ENCODE data around the gene ACER2. TPM values are rescaled to one million over a fixed set of nuclear protein-coding genes. Genes with fewer than 3 reads are reported as not detected.

Gene ACER2
- total and polyA plus RNA-seq, 2 of the 4 experiments (the other 2 are of a cell fraction), result 0.84 to 1.6 TPM

DNA sequence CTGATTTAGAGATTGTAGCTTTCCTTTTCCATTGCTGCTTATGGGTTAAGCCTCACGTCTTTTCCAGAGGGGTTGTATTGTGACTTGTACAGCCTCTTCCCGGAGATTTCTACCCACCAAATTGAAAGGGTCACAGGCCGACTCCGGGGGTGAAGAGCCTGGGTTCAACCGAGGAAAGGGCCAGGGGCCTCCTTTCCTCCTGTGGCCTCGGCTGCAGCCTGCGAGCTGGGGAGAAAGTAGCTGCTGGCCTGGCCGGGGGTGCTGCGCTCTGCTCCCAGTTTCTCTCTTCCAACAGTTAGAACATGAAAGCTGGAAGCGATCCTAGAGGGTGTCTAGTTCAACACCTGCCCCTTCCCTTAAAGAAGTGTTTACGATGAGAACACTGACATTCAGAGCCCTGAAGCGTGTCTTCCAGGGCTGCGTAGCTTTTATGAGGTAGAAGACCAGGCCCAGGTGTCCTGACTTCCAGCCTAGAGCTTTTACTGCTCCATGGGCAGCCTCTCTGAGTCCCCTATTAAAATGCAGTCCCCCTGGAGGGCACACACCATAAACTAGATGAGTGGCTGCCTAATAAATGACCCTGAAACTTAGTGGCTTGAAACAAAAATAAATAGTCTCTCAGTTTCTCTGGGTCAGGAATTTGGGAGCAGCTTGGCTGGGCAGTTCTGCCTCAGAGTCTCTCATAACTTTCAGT lies 56.9 kb downstream of the ACER2 start:
- Histone ChIP-seq H4K5ac (ENCODE audit: low read depth, low read length) (no peak overlapping the region), H4K8ac (ENCODE audit: low read depth in 2 of 2, low read length in 2 of 2) (no peak overlapping the region), H2BK120ac (ENCODE audit: low read depth, low read length) (no peak overlapping the region), H3K79me1 (ENCODE audit: low read depth in 1 of 2, low read length in 2 of 2) (no peaks in the 10 kb centered on the region), H2BK20ac (ENCODE audit: low read depth, low read length) (no peak overlapping the region), H3K56ac (ENCODE audit: extremely low read depth, insufficient read depth, low read length) (no peak overlapping the region), H3K36me3 (ENCODE audit: control insufficient read depth, insufficient read depth, low read length) (no peaks in the 10 kb centered on the region), H3K27ac (ENCODE audit: insufficient read depth, low read length) (no peak overlapping the region), H2BK5ac (ENCODE audit: low read depth, low read length, poor library complexity, severe bottlenecking) (no peak overlapping the region), H2AK9ac (replicated peaks; ENCODE audit: low read depth, low read length, poor library complexity) (no peak overlapping the region), H3K14ac (replicated peaks; ENCODE audit: low read depth, low read length) (no peak overlapping the region), H3K18ac (ENCODE audit: low read depth, low read length) (no peak overlapping the region), H3K9me3 (ENCODE audit: control insufficient read depth, insufficient read depth, low read length) (no peaks in the 10 kb centered on the region), H3K27me3 (ENCODE audit: control insufficient read depth, insufficient read depth, low read length) (peaks cover 13% of the 10 kb centered on the region), H4K91ac (ENCODE audit: insufficient read depth, low read depth, low read length) (no peak overlapping the region), H3K4me2 (ENCODE audit: low read depth, low read length) (no peak overlapping the region), H3K9me1 (ENCODE audit: insufficient read depth, low read length) (peaks cover 4% of the 10 kb centered on the region), H3K4me3 (ENCODE audit: insufficient read depth, low read depth, low read length) (no peak overlapping the region), H3K4ac (ENCODE audit: low read depth, low read length) (no peak overlapping the region), H3K4me1 (ENCODE audit: control insufficient read depth, insufficient read depth, low read length) (0 out of 2 replicates have a peak, but pooled peaks cover 2% of the 10 kb centered on the region), H2BK15ac (ENCODE audit: low read depth, low read length) (no peak overlapping the region), H2AK5ac (ENCODE audit: low read depth, low read length) (no peak overlapping the region), H3K23ac (ENCODE audit: low read depth, low read length) (no peak overlapping the region; the same call in 1 of the 2 replicates), H2AFZ (replicated peaks; ENCODE audit: low read length, poor library complexity) (no peak overlapping the region), H3K9ac (ENCODE audit: low read depth, low read length) (no peak overlapping the region), H4K20me1 (ENCODE audit: insufficient read depth, low read length) (no peaks in the 10 kb centered on the region)
- DNase-seq (no peak), ATAC-seq (ENCODE audit: low read depth) (no peak)
- TF ChIP-seq SMC3 (IDR thresholded peaks at IDR 0.05; ENCODE audit: low read depth, low read length), result no peak
- BruUV-seq (replicated peaks), result no TSS peak
- intact Hi-C loops (cut with micrococcal nuclease), result no loop called here
- ChIA-PET CTCF (interaction anchor here (0.6 to 2.9 kb wide), 15 partner anchors 11 to 457 kb away, joined by 3 to 25 read pairs (median 4); partner anchors contain the start of gene RRAGA), POLR2A (ENCODE audit: unreplicated experiment) (no interaction called here)
- in situ Hi-C loops (cut with MboI; ENCODE audit: low sequenced_read_pairs), result no loop called here
- WGBS, 2 experiments (ENCODE audit: extremely low coverage in 2 of 2, insufficient read length in 1 of 2), result 100% methylated on average over 2 of the region's 13 CpGs; no CpG with 5 or more reads in 1 of the 2 experiments
- dilution Hi-C loops (cut with HindIII; ENCODE audit: low sequenced_read_pairs, unreplicated experiment), result no loop called here
